MCF 10A (cell line): ENCODE measurements around the gene RPL27. TPM values are rescaled to one million over a fixed set of nuclear protein-coding genes. Genes with fewer than 3 reads are reported as not detected.
A peak's percentile ranks its signal among the peaks of the same experiment; 100 is the strongest.

Experiments
- BruUV-seq: library from RNA; stranded (reverse); fragments of 400-500 nt; replicated peaks from 2 replicates; lab custom pipeline; 2021; lab: Mats Ljungman, UMichigan
- CTCF ChIA-PET: fragments of 300-600 bp; sonication (Branson Sonifier 250); formaldehyde crosslinking; extraction: SDS; loops from one replicate; lab custom pipeline; 2021; ENCODE audit warnings: antibody characterized with exemption, inconsistent platforms; lab: Yijun Ruan, JAX
- POLR2A ChIA-PET: fragments of 300-600, 350-650 bp; sonication (Branson Sonifier 250); formaldehyde crosslinking; extraction: SDS; loops from one replicate; lab custom pipeline; 2020; ENCODE audit warnings: antibody characterized with exemption, inconsistent platforms; lab: Yijun Ruan, JAX
- DNase-seq: peaks from one replicate; pipeline ENCODE4 v3.0.0-alpha.2; 2018; ENCODE audit not compliant: unreplicated experiment
- H3K27ac Mint-ChIP-seq: one replicate; pipeline ENCODE4 v1.8.0; 2022; ENCODE audit warnings: mild to moderate bottlenecking, low read depth, mixed read lengths; ENCODE audit not compliant: unreplicated experiment
- H3K27me3 Mint-ChIP-seq: one replicate; pipeline ENCODE4 v1.8.0; 2022; ENCODE audit warnings: mixed read lengths; ENCODE audit not compliant: insufficient read depth, unreplicated experiment
- H3K36me3 Mint-ChIP-seq: one replicate; pipeline ENCODE4 v1.8.0; 2022; ENCODE audit warnings: mild to moderate bottlenecking, moderate library complexity, mixed read lengths; ENCODE audit not compliant: insufficient read depth, unreplicated experiment
- H3K4me1 Mint-ChIP-seq: one replicate; pipeline ENCODE4 v1.8.0; 2022; ENCODE audit warnings: mixed read lengths; ENCODE audit not compliant: insufficient read depth, unreplicated experiment
- H3K4me3 Mint-ChIP-seq: one replicate; pipeline ENCODE4 v1.8.0; 2022; ENCODE audit warnings: mild to moderate bottlenecking, moderate library complexity, mixed read lengths; ENCODE audit not compliant: unreplicated experiment
- H3K9me3 Mint-ChIP-seq: one replicate; pipeline ENCODE4 v1.8.0; 2022; ENCODE audit warnings: mixed read lengths; ENCODE audit not compliant: unreplicated experiment
- CTCF ChIP-seq: fragments of 200-600 bp; IDR thresholded peaks from one replicate; pipeline ENCODE4 v1.8.0; 2022; ENCODE audit warnings: antibody characterized with exemption, mild to moderate bottlenecking; ENCODE audit not compliant: unreplicated experiment
- intact Hi-C: fragments of 100-400 bp; cut with micrococcal nuclease; formaldehyde crosslinking; loops from 2 replicates; pipeline ENCODE4 v1.14.1; 2022
- total RNA-seq: library from RNA; stranded (reverse); gene quantifications from 2 replicates; pipeline ENCODE4 v1.2.3, GENCODE V29; 2022

RPL27 gene
- total RNA-seq, 1 experiment from 2014 or later: 1,226 TPM

- intact Hi-C loops: loop anchor here (5.0 to 10.0 kb wide), 3 partner anchors 152 to 315 kb away; partner anchors contain the start of genes NBR1 and TMEM106A
Observed at GRCh38 chr17:43020030-43020621, 21.9 kb downstream of the RPL27 start.

GRCh38 chr17:43020789-43021740, 22.8 kb downstream of the RPL27 start:
- TF ChIP-seq CTCF: no peak
- Mint-ChIP-seq H3K36me3 (peaks cover 34% of the 10 kb centered on the region), H3K9me3 (no peaks in the 10 kb centered on the region), H3K27ac (peak overlapping the region; percentile 86), H3K27me3 (no peaks in the 10 kb centered on the region), H3K4me1 (peaks cover 20% of the 10 kb centered on the region), H3K4me3 (peak overlapping the region; percentile 91)
- intact Hi-C loops: loop anchor here (5.0 to 10.0 kb wide), 3 partner anchors 151 to 314 kb away; partner anchors contain the start of genes NBR1 and TMEM106A
- DNase-seq: peak; percentile 45
- no TSS peak for BruUV-seq
- ChIA-PET POLR2A (interaction anchor here (0.6 to 5.9 kb wide), 16 partner anchors 8 to 367 kb away, joined by 3 to 58 read pairs (median 4); partner anchors contain the start of genes BRCA1, IFI35, NBR1 and RPL27), CTCF (interaction anchor here (0.7 kb wide), 1 partner anchor 32 kb away, joined by 3 read pairs; no protein-coding TSS in a partner anchor)

More at GRCh38 chr17:43020030-43020621, 21.9 kb downstream of the RPL27 start:
- Mint-ChIP-seq H3K27ac (no peak overlapping the region), H3K4me3 (peak overlapping the region; percentile 91), H3K36me3 (peaks cover 38% of the 10 kb centered on the region), H3K4me1 (peaks cover 20% of the 10 kb centered on the region), H3K27me3 (no peaks in the 10 kb centered on the region), H3K9me3 (no peaks in the 10 kb centered on the region)
- TF ChIP-seq CTCF: no peak
- CTCF ChIA-PET: no interaction called here
- TSS peak; percentile 6 for BruUV-seq
- POLR2A ChIA-PET: interaction anchor here (0.6 to 5.9 kb wide), 7 partner anchors 13 to 368 kb away, joined by 3 to 58 read pairs (median 4); partner anchors contain the start of genes IFI35, NBR1 and RPL27
- DNase-seq: no peak

GRCh38 chr17:43021741-43022512, 23.7 kb downstream of the RPL27 start, which contains the start of gene VAT1:
TSS of gene VAT1 (minus strand) at chr17:43022385. CDS start at chr17:43022322, 63 bp downstream.
- Mint-ChIP-seq H3K36me3 (peaks cover 26% of the 10 kb centered on the region), H3K4me3 (peak within 1 kb of the TSS; percentile 91), H3K27ac (peak within 1 kb of the TSS; percentile 86), H3K9me3 (no peaks in the 10 kb centered on the region), H3K4me1 (peaks cover 20% of the 10 kb centered on the region), H3K27me3 (no peaks in the 10 kb centered on the region)
- peak; percentile 78 for DNase-seq
- intact Hi-C loops: loop anchor here (5.0 to 10.0 kb wide), 3 partner anchors 150 to 313 kb away; partner anchors contain the start of genes NBR1 and TMEM106A
- TF ChIP-seq CTCF: no peak
- ChIA-PET POLR2A (interaction anchor here (0.6 to 5.9 kb wide), 18 partner anchors 8 to 366 kb away, joined by 3 to 58 read pairs (median 4); partner anchors contain the start of genes BRCA1, IFI35, NBR1 and RPL27), CTCF (interaction anchor here (0.7 to 1.1 kb wide), 2 partner anchors 24 to 32 kb away, joined by 3 to 4 read pairs; partner anchors contain the start of gene RPL27)
- BruUV-seq: no TSS peak
